ENCODE results near the gene OR6C68. TPM values are rescaled to one million over a fixed set of nuclear protein-coding genes. Genes with fewer than 3 reads are reported as not detected.
"Not testable (repeated sequence)": the region's sequence is repeated elsewhere in the genome, so short reads cannot be mapped to it uniquely, and the experiment has no call there.

Gene OR6C68
- total and polyA plus RNA-seq, 2 of the 4 experiments (the other 2 are of a cell fraction) = not detected

DNA sequence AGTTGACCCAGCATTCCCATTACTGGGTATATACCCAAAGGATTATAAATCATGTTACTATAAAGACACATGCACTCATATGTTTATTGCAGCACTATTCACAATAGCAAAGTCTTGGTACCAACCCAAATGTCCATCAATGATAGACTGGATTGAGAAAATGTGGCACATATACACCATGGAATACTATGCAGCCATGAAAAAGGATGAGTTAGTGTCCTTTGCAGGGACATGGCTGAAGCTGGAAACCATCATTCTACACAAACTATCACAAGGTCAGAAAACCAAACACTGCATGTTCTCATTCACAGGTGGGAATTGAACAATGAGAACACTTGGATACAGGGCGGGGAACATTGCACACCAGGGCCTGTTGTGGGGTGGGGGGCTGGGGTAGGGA is 27.3 kb upstream of the OR6C68 start:
- H3K36me3 ChIP-seq (ENCODE audit: control insufficient read depth, insufficient read depth, low read length); CTCF ChIA-PET; H2BK120ac ChIP-seq (ENCODE audit: low read depth, low read length); H4K5ac ChIP-seq (ENCODE audit: low read depth, low read length); H3K4me1 ChIP-seq (ENCODE audit: control insufficient read depth, insufficient read depth, low read length); H4K20me1 ChIP-seq (ENCODE audit: insufficient read depth, low read length); H3K56ac ChIP-seq (ENCODE audit: extremely low read depth, insufficient read depth, low read length); dilution Hi-C loops (cut with HindIII; ENCODE audit: low sequenced_read_pairs, unreplicated experiment); H2AK9ac ChIP-seq (replicated peaks; ENCODE audit: low read depth, low read length, poor library complexity); H3K27me3 ChIP-seq (ENCODE audit: control insufficient read depth, insufficient read depth, low read length); H3K4me3 ChIP-seq (ENCODE audit: insufficient read depth, low read depth, low read length); H2BK20ac ChIP-seq (ENCODE audit: low read depth, low read length); H3K23ac ChIP-seq (ENCODE audit: low read depth, low read length); H3K9me1 ChIP-seq (ENCODE audit: insufficient read depth, low read length); H3K4me2 ChIP-seq (ENCODE audit: low read depth, low read length); H3K27ac ChIP-seq (ENCODE audit: insufficient read depth, low read length); H2AFZ ChIP-seq (replicated peaks; ENCODE audit: low read length, poor library complexity); H2AK5ac ChIP-seq (ENCODE audit: low read depth, low read length); DNase-seq; intact Hi-C loops (cut with micrococcal nuclease); H2BK5ac ChIP-seq (ENCODE audit: low read depth, low read length, poor library complexity, severe bottlenecking); H3K9ac ChIP-seq (ENCODE audit: low read depth, low read length); POLR2A ChIA-PET (ENCODE audit: unreplicated experiment); ATAC-seq (ENCODE audit: low read depth); H3K4ac ChIP-seq (ENCODE audit: low read depth, low read length); H3K14ac ChIP-seq (replicated peaks; ENCODE audit: low read depth, low read length); BruUV-seq (replicated peaks); H3K79me1 ChIP-seq (ENCODE audit: low read depth in 1 of 2, low read length in 2 of 2); H4K91ac ChIP-seq (ENCODE audit: insufficient read depth, low read depth, low read length); H2BK15ac ChIP-seq (ENCODE audit: low read depth, low read length); H3K18ac ChIP-seq (ENCODE audit: low read depth, low read length); H4K8ac ChIP-seq (ENCODE audit: low read depth in 2 of 2, low read length in 2 of 2); H3K9me3 ChIP-seq (ENCODE audit: control insufficient read depth, insufficient read depth, low read length); in situ Hi-C loops (cut with MboI; ENCODE audit: low sequenced_read_pairs): not testable (repeated sequence)
- WGBS, 2 experiments (ENCODE audit: extremely low coverage in 2 of 2, insufficient read length in 1 of 2) = no CpG with 5 or more reads among the region's 1 CpG
